Sigmoid colon (tissue), 7 donors: Measurements from ENCODE around the gene KCNQ5. TPM values are rescaled to one million over a fixed set of nuclear protein-coding genes. Genes with fewer than 3 reads are reported as not detected.

ENCODE experiments used
- DNase-seq: peaks from one replicate; pipeline ENCODE4 v3.0.0-alpha.2; 2019
- H3K27ac ChIP-seq, 4 donors: fragments of 200-600 bp; sonication (generic); one replicate each; pipeline ENCODE4 v1.5.1; 2016 to 2019; ENCODE audit warnings: mild to moderate bottlenecking in 1 of 4
- H3K27me3 ChIP-seq, 3 donors: fragments of 200-600 bp; sonication (generic); one replicate each; pipeline ENCODE4 v1.5.1; 2019; ENCODE audit warnings: mild to moderate bottlenecking in 1 of 3
- H3K36me3 ChIP-seq, 4 donors: fragments of 200-600 bp; sonication (generic); one replicate each; pipeline ENCODE4 v1.5.1; 2016 to 2019
- H3K4me1 ChIP-seq, 4 donors: fragments of 200-600 bp; sonication (generic); one replicate each; pipeline ENCODE4 v1.5.1; 2017 to 2019
- H3K4me3 ChIP-seq, 4 donors: fragments of 200-600 bp; sonication (generic); one replicate each; pipeline ENCODE4 v1.5.1; 2017 to 2019; ENCODE audit warnings: mild to moderate bottlenecking in 2 of 4, moderate library complexity in 1 of 4
- H3K9me3 ChIP-seq, 4 donors: fragments of 200-600 bp in 3 of 4; sonication (generic) in 3 of 4; one replicate each; pipeline versions ENCODE4 v1.5.1 to v1.6.1; 2013 to 2019
- CTCF ChIP-seq, 4 experiments: fragments of 450-650 bp in 3 of 4; fragments of 200-600 bp in 1 of 4; IDR thresholded peaks; one replicate each; pipeline ENCODE4 v1.5.1; 2016 to 2019; ENCODE audit warnings: antibody characterized with exemption in 4 of 4, mild to moderate bottlenecking in 3 of 4, moderate library complexity in 2 of 4
- EP300 ChIP-seq, 4 donors: sonication (generic); formaldehyde crosslinking; IDR thresholded peaks; one replicate each; pipeline ENCODE4 v1.6.1; 2017; ENCODE audit warnings: antibody characterized with exemption in 4 of 4
- POLR2A ChIP-seq, 2 donors: fragments of 450-650 bp; IDR thresholded peaks; one replicate each; pipeline ENCODE4 v1.6.1; 2016; ENCODE audit warnings: antibody characterized with exemption in 2 of 2, mild to moderate bottlenecking in 2 of 2, moderate library complexity in 2 of 2
- POLR2AphosphoS5 ChIP-seq, 4 donors: sonication (generic); formaldehyde crosslinking; IDR thresholded peaks; one replicate each; pipeline ENCODE4 v1.6.1; 2017; ENCODE audit warnings: antibody characterized with exemption in 4 of 4
- WGBS, 2 donors: extraction: QIAGEN DNeasy Blood & Tissue Kit; methylation state at CpG; one replicate each; pipeline ENCODE4 v1.1.7; 2013; 5-methylcytosine and 5-hydroxymethylcytosine counted together
- intact Hi-C: fragments of 100-400 bp; cut with DNase I; formaldehyde crosslinking; loops from one replicate; pipeline ENCODE4 v1.15.1; 2023
- polyA plus RNA-seq, 3 donors: library from polyadenylated mRNA; stranded (reverse); fragments of 200-250 nt; gene quantifications; one replicate each; pipeline ENCODE4 v1.2.3, GENCODE V29; 2013
- total RNA-seq, 4 donors: library from RNA; depleted of rRNA; stranded (reverse); fragments of >200 nt; gene quantifications; one replicate each; pipeline ENCODE4 v1.1.0, GENCODE V29; 2016
- donor health status: healthy with polysubstance abuse.
- donor health status: Bipolar disorder and iron deficiency.
- donor health status: healthy.

The KCNQ5 gene
- total and polyA plus RNA-seq, 7 donors: 0.49 to 2.1 (median 1.1) TPM; not detected in 2

GRCh38 chr6:72770959-72771358 is 149.1 kb downstream of the KCNQ5 start:
- H3K9me3 ChIP-seq: no peaks in the 10 kb centered on the region
- no peaks in the 10 kb centered on the region for H3K27me3 ChIP-seq
- H3K36me3 ChIP-seq: no peaks in the 10 kb centered on the region
- TF ChIP-seq POLR2A (IDR thresholded peaks at IDR 0.05): no peak
- no peak for TF ChIP-seq EP300 (IDR thresholded peaks at IDR 0.05)
- TF ChIP-seq CTCF (IDR thresholded peaks at IDR 0.05): no peak
- no peak for TF ChIP-seq POLR2AphosphoS5 (IDR thresholded peaks at IDR 0.05)
- H3K4me3 ChIP-seq: no peak overlapping the region
- intact Hi-C loops: no loop called here
- no peak for DNase-seq
- whole genome bisulfite sequencing, 2 donors: 60 to 76% methylated on average over 3 of the region's 3 CpGs
- H3K4me1 ChIP-seq: no peaks in the 10 kb centered on the region
- no peak overlapping the region for H3K27ac ChIP-seq

DNA sequence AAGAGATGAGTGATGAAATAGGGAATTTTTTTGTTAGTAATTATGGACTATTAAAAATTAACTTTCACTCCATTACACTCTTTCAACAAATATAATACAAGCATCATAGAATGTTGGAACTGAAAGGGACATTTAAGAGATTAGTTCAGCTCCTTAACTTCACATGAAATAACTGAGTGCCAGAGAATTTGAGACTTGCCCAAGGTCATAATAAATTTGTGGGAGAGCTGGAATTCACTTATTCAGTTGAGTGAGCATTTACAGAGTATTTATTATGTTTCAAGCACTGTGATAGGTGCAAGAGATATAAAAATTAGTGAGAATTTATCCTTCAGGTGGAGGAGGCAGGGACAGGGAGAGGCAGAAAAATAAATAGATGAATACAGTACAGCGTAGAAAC is 154.6 kb downstream of the KCNQ5 start:
- intact Hi-C loops: no loop called here
- WGBS, 2 donors: 47 to 84% methylated on average over 1 of the region's 1 CpG
- H3K36me3 ChIP-seq: no peaks in the 10 kb centered on the region
- DNase-seq: no peak
- no peak overlapping the region for H3K27ac ChIP-seq
- H3K4me3 ChIP-seq: no peak overlapping the region
- no peaks in the 10 kb centered on the region for H3K9me3 ChIP-seq
- TF ChIP-seq CTCF (IDR thresholded peaks at IDR 0.05) (no peak), POLR2A (IDR thresholded peaks at IDR 0.05) (no peak), POLR2AphosphoS5 (IDR thresholded peaks at IDR 0.05) (no peak), EP300 (IDR thresholded peaks at IDR 0.05) (no peak)
- no peaks in the 10 kb centered on the region for H3K4me1 ChIP-seq
- no peaks in the 10 kb centered on the region for H3K27me3 ChIP-seq

DNA sequence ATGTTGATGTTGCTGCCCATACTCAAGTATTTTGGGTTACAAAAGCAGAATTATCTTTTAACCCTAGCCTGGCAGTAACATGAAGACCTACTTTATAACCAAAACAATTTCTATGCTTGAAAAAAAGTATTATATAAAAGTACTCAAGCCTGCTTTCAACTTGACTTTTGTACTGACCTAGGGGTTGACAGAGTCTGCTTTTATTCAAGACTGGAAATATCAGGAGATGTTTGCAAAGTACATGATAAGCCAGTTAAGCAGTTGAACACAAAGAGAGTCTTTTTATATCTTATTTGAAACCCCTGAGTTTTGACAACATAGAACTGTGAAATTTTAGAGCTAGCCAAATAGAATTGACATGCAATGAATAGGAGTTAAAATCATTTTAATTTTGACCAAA is 159.8 kb downstream of the KCNQ5 start:
- Histone ChIP-seq H3K4me1 (no peaks in the 10 kb centered on the region), H3K27ac (no peak overlapping the region), H3K9me3 (no peaks in the 10 kb centered on the region), H3K4me3 (no peak overlapping the region), H3K36me3 (no peaks in the 10 kb centered on the region), H3K27me3 (no peaks in the 10 kb centered on the region)
- TF ChIP-seq POLR2AphosphoS5 (IDR thresholded peaks at IDR 0.05) (no peak), CTCF (IDR thresholded peaks at IDR 0.05) (no peak), EP300 (IDR thresholded peaks at IDR 0.05) (no peak), POLR2A (IDR thresholded peaks at IDR 0.05) (no peak)
- intact Hi-C loops: no loop called here
- no peak for DNase-seq

GRCh38 chr6:72783035-72783434 is 161.2 kb downstream of the KCNQ5 start:
- Histone ChIP-seq H3K36me3 (no peaks in the 10 kb centered on the region), H3K4me1 (peaks cover 0 to 1% (median 0%) of the 10 kb centered on the region in 4 donors), H3K4me3 (no peak overlapping the region), H3K9me3 (no peaks in the 10 kb centered on the region), H3K27me3 (no peaks in the 10 kb centered on the region), H3K27ac (no peak overlapping the region)
- no peak for TF ChIP-seq EP300 (IDR thresholded peaks at IDR 0.05)
- no peak for TF ChIP-seq POLR2AphosphoS5 (IDR thresholded peaks at IDR 0.05)
- no peak for TF ChIP-seq CTCF (IDR thresholded peaks at IDR 0.05)
- 85 to 89% methylated on average over 2 of the region's 2 CpGs for WGBS, 2 donors
- intact Hi-C loops: no loop called here
- no peak for DNase-seq

DNA sequence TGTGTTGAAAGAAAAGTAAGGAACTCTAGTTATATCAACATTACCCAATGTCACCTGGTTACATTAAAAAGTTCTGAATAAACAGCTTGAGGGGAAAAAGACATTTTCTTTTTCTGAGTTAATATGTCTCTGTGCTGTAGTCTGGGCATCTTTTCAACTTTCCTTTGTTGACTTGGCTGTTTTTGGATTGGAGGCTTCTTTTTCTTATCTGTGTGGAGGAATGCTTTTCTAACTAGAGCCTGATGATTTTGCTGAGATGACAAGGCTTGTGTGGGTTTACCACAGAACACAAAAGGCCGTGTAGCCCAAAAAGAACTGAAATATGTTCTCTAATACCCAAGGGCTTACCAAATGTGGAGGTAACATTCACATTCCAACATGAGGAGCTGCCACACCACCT is 161.8 kb downstream of the KCNQ5 start:
- Histone ChIP-seq H3K36me3 (no peaks in the 10 kb centered on the region), H3K9me3 (no peaks in the 10 kb centered on the region), H3K27me3 (no peaks in the 10 kb centered on the region), H3K27ac (no peak overlapping the region), H3K4me1 (peaks cover 0 to 3% (median 0%) of the 10 kb centered on the region in 4 donors), H3K4me3 (no peak overlapping the region)
- intact Hi-C loops: no loop called here
- TF ChIP-seq EP300 (IDR thresholded peaks at IDR 0.05) (no peak), POLR2AphosphoS5 (IDR thresholded peaks at IDR 0.05) (no peak), CTCF (IDR thresholded peaks at IDR 0.05) (no peak), POLR2A (IDR thresholded peaks at IDR 0.05) (no peak)
- no peak for DNase-seq
- WGBS, 2 donors: 58 to 67% methylated on average over 1 of the region's 1 CpG
